ENCODE results near the gene ARHGEF40. TPM values are rescaled to one million over a fixed set of nuclear protein-coding genes. Genes with fewer than 3 reads are reported as not detected.
"Not testable (repeated sequence)": the region's sequence is repeated elsewhere in the genome, so short reads cannot be mapped to it uniquely, and the experiment has no call there.

ARHGEF40 gene
- total and polyA plus RNA-seq, 10 of the 15 experiments (the other 5 are each of a cell fraction or from before 2014, with no cell fraction given), result 0.03 to 0.31 (median 0.08) TPM; not detected in 2

GRCh38 chr14:21040941-21041340, 29.2 kb upstream of the ARHGEF40 start:
- DNase-seq (ENCODE audit: low read depth, low spot score); FAIRE-seq; H3K27ac ChIP-seq (ENCODE audit: control insufficient read depth, insufficient read depth); H3K9me3 ChIP-seq (replicated peaks; ENCODE audit: control insufficient read depth, insufficient read depth, low read length); H3K79me2 ChIP-seq (ENCODE audit: control insufficient read depth, insufficient read depth, low read length); H3K9ac ChIP-seq (ENCODE audit: control insufficient read depth, insufficient read depth, low read length); H3K4me1 ChIP-seq (ENCODE audit: control insufficient read depth, insufficient read depth, low read length); H3K4me3 ChIP-seq; in situ Hi-C loops (cut with MboI); BruUV-seq (replicated peaks); H4K20me1 ChIP-seq (ENCODE audit: control insufficient read depth, insufficient read depth); ATAC-seq; H3K36me3 ChIP-seq (ENCODE audit: control insufficient read depth in 2 of 2, insufficient read depth in 2 of 2, low read length in 1 of 2); H2AFZ ChIP-seq (ENCODE audit: control insufficient read depth, low read depth, low read length); H3K4me2 ChIP-seq (ENCODE audit: control insufficient read depth, insufficient read depth): not testable (repeated sequence)
- WGBS (ENCODE audit: insufficient coverage, insufficient replicate concordance, low lambda C conversion rate, missing lambda C conversion rate), result 26% methylated on average over 3 of the region's 3 CpGs
- ChIA-PET POLR2A (interaction anchor here (0.8 kb wide), 1 partner anchor 27 kb away, joined by 3 read pairs; no protein-coding TSS in a partner anchor), RAD21 (ENCODE audit: unreplicated experiment) (interaction anchor here (0.6 to 3.5 kb wide), 5 partner anchors 26 to 51 kb away, joined by 3 to 24 read pairs (median 4); no protein-coding TSS in a partner anchor), SMC1A (ENCODE audit: uncharacterized antibody, unreplicated experiment) (interaction anchor here (1.8 to 3.8 kb wide), 2 partner anchors 26 to 53 kb away, joined by 4 to 36 read pairs; no protein-coding TSS in a partner anchor), CTCF (interaction anchor here (0.8 to 4.3 kb wide), 10 partner anchors 10 to 70 kb away, joined by 3 to 57 read pairs (median 4); no protein-coding TSS in a partner anchor)
- intact Hi-C loops (cut with micrococcal nuclease; ENCODE audit: unreplicated experiment), result loop anchor here (1.0 kb wide), 1 partner anchor 27 kb away; no protein-coding TSS in a partner anchor
- H3K27me3 ChIP-seq (replicated peaks in 1 of 2; ENCODE audit: control insufficient read depth in 2 of 2, insufficient read depth in 2 of 2, low read length in 1 of 2), result peaks cover 0 to 11% of the 10 kb centered on the region in 2 experiments; a peak in 3 of 4 replicates

GRCh38 chr14:21041676-21042433, 28.2 kb upstream of the ARHGEF40 start, which contains the start of gene RNASE7:
RNASE7 (plus strand) TSS chr14:21042362; CDS start chr14:21042993, 631 bp downstream.
- ChIA-PET CTCF (interaction anchor here (1.0 to 4.3 kb wide), 2 partner anchors 22 to 27 kb away, joined by 3 to 57 read pairs; no protein-coding TSS in a partner anchor), POLR2A (no interaction called here), SMC1A (ENCODE audit: uncharacterized antibody, unreplicated experiment) (interaction anchor here (3.8 kb wide), 1 partner anchor 27 kb away, joined by 36 read pairs; no protein-coding TSS in a partner anchor), RAD21 (ENCODE audit: unreplicated experiment) (interaction anchor here (2.1 to 3.5 kb wide), 2 partner anchors 26 to 27 kb away, joined by 5 to 24 read pairs; no protein-coding TSS in a partner anchor)
- Histone ChIP-seq H4K20me1 (ENCODE audit: control insufficient read depth, insufficient read depth) (no peaks in the 10 kb centered on the region), H3K4me3 (no peak within 1 kb of the TSS), H3K4me1 (ENCODE audit: control insufficient read depth, insufficient read depth, low read length) (no peaks in the 10 kb centered on the region), H3K9me3 (replicated peaks; ENCODE audit: control insufficient read depth, insufficient read depth, low read length) (no peaks in the 10 kb centered on the region), H3K27ac (ENCODE audit: control insufficient read depth, insufficient read depth) (no peak within 1 kb of the TSS), H3K9ac (ENCODE audit: control insufficient read depth, insufficient read depth, low read length) (no peak within 1 kb of the TSS), H2AFZ (ENCODE audit: control insufficient read depth, low read depth, low read length) (no peak within 1 kb of the TSS), H3K79me2 (ENCODE audit: control insufficient read depth, insufficient read depth, low read length) (no peaks in the 10 kb centered on the region), H3K4me2 (ENCODE audit: control insufficient read depth, insufficient read depth) (no peak within 1 kb of the TSS), H3K27me3 (replicated peaks in 1 of 2; ENCODE audit: control insufficient read depth in 2 of 2, insufficient read depth in 2 of 2, low read length in 1 of 2) (peaks cover 0 to 11% of the 10 kb centered on the region in 2 experiments; a peak in 2 of 4 replicates), H3K36me3 (ENCODE audit: control insufficient read depth in 2 of 2, insufficient read depth in 2 of 2, low read length in 1 of 2) (no peaks in the 10 kb centered on the region)
- FAIRE-seq, result no peak
- no peak for DNase-seq (ENCODE audit: low read depth, low spot score)
- intact Hi-C loops (cut with micrococcal nuclease; ENCODE audit: unreplicated experiment), result no loop called here
- BruUV-seq (replicated peaks), result no TSS peak
- ATAC-seq, result no peak
- 31% methylated on average over 11 of the region's 11 CpGs for WGBS (ENCODE audit: insufficient coverage, insufficient replicate concordance, low lambda C conversion rate, missing lambda C conversion rate)
- in situ Hi-C loops (cut with MboI), result no loop called here
- TF ChIP-seq PAX5 (IDR thresholded peaks at IDR 0.05; ENCODE audit: borderline replicate concordance, low read depth, low read length) (no peak), FOXM1 (IDR thresholded peaks at IDR 0.05; ENCODE audit: low read depth, low read length) (no peak), PML (IDR thresholded peaks at IDR 0.05; ENCODE audit: low read length) (no peak), CHD1 (IDR thresholded peaks at IDR 0.05; ENCODE audit: low read depth, low read length) (no peak), ESRRA (IDR thresholded peaks at IDR 0.05; ENCODE audit: low read length) (no peak), SRF (IDR thresholded peaks at IDR 0.05; ENCODE audit: low read depth in 2 of 2, low read length in 2 of 2) (no peak), SIN3A (IDR thresholded peaks at IDR 0.05; ENCODE audit: low read depth, low read length) (no peak), MYC (IDR thresholded peaks at IDR 0.05; ENCODE audit: insufficient read depth, insufficient read length, insufficient replicate concordance, low read length, severe bottlenecking) (no peak), BCL11A (IDR thresholded peaks at IDR 0.05; ENCODE audit: low read depth, low read length) (no peak), CREM (IDR thresholded peaks at IDR 0.05; ENCODE audit: low read depth) (no peak), CBFB (IDR thresholded peaks at IDR 0.05; ENCODE audit: low read depth) (no peak), NR2F1 (conservative IDR thresholded peaks at IDR 0.05) (no peak)
- TF ChIP-seq, protein P1, sequence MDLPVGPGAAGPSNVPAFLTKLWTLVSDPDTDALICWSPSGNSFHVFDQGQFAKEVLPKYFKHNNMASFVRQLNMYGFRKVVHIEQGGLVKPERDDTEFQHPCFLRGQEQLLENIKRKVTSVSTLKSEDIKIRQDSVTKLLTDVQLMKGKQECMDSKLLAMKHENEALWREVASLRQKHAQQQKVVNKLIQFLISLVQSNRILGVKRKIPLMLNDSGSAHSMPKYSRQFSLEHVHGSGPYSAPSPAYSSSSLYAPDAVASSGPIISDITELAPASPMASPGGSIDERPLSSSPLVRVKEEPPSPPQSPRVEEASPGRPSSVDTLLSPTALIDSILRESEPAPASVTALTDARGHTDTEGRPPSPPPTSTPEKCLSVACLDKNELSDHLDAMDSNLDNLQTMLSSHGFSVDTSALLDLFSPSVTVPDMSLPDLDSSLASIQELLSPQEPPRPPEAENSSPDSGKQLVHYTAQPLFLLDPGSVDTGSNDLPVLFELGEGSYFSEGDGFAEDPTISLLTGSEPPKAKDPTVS (IDR thresholded peaks at IDR 0.05; ENCODE audit: low read depth, low read length), result no peak
- TF ChIP-seq, protein P2, sequence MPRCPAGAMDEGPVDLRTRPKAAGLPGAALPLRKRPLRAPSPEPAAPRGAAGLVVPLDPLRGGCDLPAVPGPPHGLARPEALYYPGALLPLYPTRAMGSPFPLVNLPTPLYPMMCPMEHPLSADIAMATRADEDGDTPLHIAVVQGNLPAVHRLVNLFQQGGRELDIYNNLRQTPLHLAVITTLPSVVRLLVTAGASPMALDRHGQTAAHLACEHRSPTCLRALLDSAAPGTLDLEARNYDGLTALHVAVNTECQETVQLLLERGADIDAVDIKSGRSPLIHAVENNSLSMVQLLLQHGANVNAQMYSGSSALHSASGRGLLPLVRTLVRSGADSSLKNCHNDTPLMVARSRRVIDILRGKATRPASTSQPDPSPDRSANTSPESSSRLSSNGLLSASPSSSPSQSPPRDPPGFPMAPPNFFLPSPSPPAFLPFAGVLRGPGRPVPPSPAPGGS (IDR thresholded peaks at IDR 0.05; ENCODE audit: borderline replicate concordance, insufficient read depth, low read depth, low read length, poor library complexity, severe bottlenecking), result no peak

Data from GM12878 (cell line).